ENCODE results near the gene PIAS3.
"Not testable (repeated sequence)": the region's sequence is repeated elsewhere in the genome, so short reads cannot be mapped to it uniquely, and the experiment has no call there.

Gene PIAS3

DNA sequence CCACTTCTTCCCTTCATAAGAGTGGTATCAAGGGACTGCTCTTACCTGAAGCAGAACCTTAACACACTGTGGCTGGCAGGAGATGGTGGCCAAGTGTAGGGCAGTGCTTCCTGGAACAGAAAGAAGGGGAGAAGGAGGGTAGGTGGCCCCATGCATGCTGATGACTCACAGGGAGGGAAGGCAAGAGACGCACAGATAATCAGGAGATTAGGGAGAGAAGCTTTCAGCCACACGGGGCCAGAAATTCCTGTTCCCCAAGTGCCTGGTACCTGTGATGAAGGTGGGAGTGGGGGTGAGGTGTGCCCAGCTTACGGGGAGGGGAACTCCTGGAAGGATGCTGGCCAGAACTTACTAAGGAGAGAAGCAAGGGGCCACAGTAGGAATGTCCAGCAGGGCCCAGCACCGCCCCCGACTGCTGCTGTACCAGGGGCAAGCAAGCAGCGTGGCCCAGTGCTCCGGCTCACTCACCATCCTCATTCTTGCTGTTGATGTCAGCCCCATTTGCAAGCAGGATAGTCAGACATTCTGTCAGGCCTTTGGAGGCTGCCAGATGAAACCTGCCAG lies 19.1 kb upstream of the PIAS3 start:
- no peak for DNase-seq

DNA sequence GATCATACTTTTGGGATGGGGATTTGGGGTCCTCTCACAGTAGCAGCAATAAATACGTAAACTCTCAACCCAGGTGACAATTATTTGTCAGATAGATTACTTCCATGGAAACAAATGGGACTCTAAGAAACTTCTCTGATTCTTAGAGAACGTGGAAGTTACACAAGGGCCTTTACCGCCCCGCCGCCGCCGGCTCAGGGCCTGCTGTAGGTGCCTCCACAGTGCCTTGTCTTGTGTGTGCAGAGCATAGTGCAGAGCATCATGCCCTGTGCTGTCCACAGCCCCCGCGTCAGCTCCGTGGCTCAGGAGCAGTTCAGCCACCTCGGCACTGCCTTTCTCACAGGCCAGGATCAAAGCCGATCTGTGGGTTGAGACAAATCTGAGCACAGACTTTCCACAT lies 15.8 kb upstream of the PIAS3 start:
- DNase-seq = no peak

DNA sequence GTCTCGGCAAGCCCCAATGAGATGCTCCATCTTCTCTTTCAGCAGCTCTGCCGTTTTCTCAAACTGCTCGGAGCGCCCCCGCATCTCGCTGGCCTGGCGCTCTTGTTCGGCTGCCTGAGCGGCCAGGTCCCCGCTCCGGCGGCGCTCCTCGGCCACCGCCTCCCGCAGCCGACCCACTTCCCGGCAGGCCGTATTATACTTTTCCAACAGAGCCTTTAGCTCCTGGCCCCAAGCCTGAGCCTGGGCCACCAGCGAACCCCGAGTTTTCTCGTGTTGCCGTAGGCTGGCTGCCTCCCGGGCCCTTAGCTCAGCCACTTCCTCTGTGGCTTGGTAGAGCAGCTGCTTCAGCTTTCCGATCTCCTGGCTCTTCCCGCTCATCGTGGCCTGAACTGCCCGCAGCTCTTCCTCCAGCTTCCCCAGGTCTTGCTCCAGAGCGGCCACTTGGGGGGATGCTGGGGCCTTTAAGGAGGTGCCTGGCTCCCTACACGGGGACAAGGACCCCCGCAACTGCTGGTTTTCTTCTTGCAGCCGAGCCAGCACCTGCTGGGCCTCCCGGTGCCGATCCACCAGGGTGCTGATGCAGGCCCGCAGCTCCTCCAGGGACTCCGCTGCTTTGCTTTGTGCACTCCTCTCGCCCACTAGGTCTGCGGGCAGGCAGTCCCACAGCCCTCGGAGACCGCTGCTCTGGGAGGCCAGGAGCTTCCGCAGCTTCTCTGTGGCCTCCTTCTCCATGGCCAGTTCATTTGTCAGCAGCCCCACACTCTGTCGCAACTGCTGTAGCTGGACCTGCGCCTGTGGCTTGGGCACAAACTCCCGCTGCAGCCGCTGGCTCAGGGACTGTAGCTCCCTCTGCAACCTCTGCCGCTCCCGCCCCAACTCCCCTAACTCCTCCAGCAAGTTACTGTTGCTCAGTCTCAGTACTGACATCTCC lies 13.4 kb upstream of the PIAS3 start:
- DNase-seq = peak in 46 of 56 donors; percentile 7 to 76 (median 40)

DNA sequence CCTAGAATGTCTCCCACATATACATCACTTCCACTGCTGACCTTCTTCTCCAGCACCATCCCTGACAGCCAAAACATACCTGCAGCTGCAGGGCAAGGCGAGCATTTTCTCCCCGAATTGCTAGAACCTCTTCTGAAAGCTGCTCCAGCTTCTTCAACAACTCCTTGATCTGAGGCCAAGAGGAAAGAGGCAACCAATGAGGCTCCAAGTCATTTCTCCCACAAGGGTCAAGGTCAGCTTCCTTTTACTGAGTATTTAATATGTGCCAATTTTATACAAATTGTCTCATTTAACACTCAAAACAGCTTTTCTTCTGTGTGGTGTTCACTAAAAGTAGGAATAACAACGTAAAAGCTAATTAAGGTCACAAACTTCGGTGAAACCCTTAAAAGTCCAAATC lies 9.4 kb upstream of the PIAS3 start:
- no peak for DNase-seq

DNA sequence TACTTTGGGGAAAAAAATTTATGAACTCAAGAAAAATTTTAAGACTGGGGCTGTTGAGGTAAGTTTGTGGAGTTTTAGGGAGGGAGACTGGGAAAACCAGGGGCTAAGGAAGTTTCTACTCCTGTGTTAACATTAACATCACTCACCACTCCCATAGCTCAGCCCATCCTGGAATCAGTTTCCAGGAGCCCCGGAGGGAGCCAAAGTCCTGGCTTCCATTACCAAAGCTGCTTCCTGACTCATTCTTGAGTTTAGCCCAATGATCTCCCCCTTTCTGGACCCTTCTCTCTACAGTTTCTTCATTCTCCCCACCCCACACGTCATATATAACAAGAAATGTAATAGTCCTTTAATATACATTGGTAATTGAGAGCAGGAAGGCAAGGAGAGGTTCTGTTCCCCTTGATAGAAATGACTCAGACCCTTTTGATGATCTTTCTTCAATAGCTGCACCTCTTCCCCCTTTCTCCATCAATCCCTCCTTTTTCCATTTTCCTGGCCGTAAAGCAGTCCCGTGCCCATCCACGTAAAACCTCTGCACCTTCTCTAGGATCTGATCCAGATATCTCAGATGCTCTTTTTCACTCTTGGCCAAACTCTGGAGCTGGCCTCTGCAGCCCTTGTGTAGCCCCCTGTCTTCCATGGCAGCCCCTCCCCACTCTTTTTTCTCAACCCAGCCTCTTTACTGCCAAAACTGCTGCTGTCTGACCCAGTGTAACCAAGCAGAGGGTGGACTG lies 4.6 kb upstream of the PIAS3 start:
- no peak for DNase-seq

DNA sequence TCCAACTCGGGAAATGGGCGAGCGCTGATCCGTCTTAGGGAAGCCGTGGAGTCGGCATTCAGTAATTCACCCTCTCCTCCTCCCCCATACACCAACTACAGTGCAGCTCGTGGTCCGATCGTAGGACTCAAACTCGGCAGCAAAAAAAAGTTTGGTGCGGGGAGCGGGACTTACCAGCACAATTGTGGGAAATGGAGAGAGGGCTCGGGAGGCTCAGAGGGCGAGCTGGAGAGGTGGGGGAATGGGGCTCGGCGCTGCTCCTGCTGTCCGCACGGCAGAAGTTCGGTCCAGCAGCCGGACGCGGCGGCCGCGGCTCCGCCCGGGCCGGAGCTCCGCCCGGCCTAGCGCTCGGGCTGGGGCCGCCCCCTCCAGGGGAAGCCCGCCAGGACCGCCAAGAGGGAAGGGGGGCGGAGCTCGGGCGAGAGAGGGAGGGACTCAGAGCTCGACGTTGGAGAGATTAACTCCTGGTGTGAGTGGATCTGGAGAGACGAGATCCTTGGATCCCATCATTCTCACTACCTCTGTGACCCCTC lies 676 bp upstream of the PIAS3 start:
- DNase-seq = peak in 54 of 56 donors; percentile 32 to 88 (median 71)

DNA sequence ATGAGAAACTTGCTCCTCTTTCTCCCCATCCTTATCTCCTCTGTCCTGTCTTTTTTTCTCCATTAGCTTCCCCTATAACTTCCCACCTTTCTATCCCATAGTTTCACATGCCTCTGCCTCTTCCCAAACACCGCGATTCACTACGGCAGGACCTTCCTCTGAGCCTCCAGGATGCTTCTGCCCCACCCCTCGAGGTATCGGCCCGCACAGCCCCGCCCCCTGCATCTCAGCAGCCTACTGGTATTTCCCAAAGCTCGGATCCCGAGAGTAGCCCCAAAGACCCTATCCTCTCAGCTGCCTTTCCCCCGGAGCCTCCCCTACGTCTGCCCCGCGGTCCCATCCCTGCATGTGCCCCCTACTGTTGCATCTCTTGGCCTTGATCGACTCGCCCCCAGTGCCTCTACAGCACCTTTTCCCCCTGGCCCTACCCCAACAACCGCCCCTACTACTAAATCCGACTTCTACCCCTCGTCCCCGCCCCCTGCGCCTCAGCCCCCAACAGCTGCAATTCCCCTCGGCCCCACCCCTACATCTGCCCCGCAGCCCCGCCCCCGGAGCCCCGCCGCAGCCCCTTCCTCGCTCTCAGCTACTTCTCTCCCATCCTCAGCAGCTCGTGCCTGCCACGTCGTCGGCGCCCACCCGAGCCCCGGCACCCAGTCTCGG lies 512 bp downstream of the PIAS3 start:
- peak in 31 of 56 donors; percentile 20 to 64 (median 46) for DNase-seq

DNA sequence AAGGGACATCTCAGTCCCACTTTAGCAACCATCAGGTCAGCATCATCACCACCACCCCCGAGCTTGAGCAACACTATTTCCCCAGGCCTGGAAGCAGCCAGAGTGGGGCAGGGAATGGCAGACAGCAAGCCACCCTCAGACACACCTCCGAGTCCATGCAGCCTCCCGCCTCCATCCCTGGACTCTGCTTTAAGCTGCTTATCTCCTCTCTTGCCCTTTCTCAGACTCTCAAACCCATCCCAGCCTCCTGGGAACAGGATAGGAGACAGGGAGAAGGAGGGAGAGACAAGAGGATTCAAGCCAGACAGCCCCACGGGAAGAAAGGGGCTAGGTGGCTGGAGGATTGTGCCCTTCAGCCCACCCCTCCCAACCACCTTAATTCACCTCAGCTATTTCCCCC lies 1.7 kb downstream of the PIAS3 start:
- no peak for DNase-seq

DNA sequence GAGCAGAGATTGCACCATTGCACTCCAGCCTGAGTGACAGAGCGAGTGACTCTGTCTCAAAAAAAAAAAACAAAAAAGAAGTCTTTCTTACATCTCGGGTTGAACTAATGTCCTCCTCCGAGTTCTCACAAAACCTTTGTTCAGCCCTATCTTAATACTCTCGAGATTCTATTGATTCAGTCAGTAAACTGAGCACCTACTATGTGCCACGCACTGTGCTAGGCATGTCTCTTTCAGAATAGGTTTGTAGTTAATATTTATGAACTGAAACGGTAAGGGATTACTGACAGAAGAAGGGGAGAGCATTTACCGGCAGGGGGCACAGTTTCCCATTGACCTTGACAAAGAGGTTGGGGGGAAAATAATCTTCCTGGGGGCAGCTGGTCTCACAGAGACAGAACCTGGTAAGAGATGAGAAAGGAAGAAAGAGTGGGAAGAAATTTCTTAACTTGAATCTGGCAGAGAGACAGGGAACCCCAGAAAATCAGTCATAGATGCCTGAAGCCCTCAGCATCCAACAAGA lies 3.4 kb downstream of the PIAS3 start:
- DNase-seq = no peak

DNA sequence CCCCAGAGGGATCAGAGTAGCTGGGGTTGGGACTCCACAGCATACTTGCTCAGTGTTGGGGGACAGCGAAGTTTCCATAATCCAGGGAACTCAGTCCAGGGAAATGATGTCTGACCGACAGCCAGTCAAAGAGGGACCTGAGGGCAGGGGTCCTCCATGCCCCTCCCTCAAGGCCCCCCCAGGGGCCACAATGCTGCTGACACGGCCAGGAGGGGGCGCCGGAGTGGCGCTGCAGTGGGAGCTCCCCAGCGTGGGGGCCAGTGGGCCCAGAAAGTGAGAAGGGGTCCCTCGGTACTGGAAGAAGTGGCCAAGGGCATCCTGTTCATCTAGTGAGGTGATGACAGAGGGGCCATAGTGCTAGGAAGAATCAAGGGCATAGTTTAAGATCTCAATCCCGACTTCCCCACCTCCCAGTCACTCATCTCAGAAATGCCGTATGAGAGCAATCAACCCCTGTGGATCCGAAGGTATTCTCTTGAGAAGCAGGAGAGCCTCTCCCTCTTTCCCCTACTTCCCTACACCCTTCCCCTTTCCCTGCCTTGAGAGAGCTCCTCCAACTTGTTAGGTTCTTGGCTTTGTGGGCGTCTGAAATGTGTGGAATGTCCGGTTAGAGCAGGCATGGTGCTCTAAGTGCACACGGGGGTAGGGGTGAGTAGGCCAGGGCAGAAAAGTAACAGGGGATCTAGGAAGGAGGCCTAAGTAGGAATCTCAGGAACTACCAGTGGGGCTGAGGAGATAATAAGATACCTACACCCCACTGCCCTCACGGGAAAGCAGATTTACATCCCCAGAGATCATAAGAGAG lies 9.3 kb downstream of the PIAS3 start:
- no peak for DNase-seq

DNA sequence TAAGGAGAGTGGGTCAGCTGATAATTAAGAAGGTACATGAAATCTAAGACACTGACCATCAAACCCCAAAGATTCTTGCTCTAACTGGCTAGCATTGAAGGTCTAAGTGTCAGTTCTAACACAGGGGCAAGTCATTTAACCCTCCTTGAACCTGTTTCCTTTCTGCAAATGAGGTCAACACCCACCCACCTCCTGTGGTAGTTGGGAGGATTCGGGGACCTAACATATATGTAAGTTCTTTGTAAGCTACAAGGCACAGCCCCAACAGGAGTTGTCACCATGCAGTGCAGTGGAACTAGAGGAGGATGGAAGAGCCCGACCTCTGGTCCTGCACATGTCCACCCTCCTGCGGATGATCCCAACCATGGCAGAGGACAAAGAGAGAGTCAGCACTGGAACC lies 11.1 kb downstream of the PIAS3 start:
- DNase-seq = no peak

DNA sequence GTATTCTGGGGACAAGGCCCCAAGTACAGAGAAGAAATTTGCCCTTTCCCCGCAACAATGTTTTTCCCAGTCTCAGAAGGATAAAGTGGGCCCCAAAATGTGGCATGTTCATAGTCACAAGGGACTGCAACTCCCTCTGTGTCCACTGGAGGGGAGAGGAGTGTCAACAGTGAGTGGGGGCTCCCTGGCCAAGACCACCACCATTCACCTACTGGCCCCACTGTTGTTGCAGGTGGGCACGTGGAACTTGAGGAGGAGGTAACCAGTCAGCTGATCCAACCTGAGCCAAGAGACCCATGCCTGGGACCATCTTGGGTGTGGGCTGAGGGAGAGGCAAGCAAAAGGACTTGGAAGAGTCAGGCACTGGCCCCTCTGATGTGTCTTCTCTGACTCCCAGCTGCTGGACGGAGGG lies 12.7 kb downstream of the PIAS3 start:
- peak in 10 of 56 donors; percentile 4 to 37 (median 23) for DNase-seq

DNA sequence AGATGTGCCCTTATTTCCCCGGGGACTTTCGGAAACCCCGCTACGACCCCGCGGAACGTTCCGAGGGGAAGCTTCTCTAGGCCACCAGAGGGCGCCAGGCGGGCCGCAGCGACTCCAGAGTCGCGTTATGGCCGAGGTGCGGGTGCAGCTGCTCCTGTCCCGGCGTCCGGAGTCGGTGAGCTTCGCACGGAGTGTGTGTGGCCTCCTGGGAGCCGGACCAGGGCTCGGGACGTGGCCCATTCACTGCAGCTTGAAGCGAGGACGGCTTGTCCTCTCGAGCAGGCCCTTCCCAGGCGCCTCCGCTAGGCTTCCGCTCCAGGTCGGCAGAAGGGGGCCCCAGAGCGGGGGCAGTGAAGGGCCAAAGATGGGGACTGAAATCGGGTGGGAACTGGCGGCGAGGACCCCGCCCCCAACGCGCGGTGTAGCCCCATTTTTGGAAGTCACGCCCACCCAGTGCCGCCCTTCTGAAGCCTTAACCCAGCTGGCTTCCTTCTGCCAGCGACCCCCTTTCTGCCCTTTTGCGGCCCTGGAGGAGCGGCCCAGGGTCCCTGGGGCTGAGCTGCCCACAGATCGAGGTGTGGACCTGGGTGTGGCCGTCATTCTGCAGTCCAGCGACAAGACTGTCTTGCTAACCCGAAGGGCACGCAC lies 13.2 kb downstream of the PIAS3 start, which contains the start of gene NUDT17:
TSS of gene NUDT17 (plus strand) at position 117 of the 648 bp plus-strand sequence. CDS start at position 128, 11 bp downstream.
- DNase-seq = peak in 52 of 56 donors; percentile 15 to 83 (median 54)

DNA sequence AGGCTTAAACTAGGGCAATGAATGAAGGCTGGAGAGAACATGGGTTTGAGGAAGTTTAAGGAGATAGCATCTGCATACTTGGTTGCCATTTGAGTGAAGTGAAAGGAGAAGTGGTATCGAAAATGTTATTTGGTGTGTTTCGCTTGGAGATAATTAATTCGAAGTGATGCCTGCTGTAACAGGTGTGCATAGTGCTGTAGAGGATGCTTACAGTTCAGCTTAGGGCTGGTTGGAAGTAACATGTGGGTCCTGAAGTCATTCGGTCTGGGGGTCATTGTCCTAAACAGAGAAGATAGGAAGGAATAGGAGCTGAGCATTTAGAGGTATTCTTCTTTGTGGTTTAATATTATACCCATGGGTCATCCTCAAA lies 13.8 kb downstream of the PIAS3 start:
- DNase-seq = no peak

DNA sequence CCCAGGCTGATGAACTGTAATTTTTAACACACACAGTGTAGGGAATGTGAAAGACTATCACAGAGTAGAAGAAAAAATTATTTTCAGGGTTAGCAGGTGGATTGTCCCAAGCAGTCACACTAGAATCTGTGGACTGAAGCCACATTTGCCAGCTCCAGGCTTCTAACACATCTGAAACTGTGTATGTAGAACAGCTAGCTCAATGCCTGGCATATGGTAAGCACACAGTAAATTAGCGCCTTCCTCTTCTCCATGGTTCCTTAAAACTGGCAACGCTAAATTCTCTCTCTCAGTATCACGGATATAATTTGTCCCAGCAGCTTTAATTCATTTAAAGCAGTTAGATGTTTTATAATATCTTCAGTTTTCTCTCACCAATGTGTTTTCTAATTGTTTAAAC lies 15.8 kb downstream of the PIAS3 start:
- no peak for DNase-seq

DNA sequence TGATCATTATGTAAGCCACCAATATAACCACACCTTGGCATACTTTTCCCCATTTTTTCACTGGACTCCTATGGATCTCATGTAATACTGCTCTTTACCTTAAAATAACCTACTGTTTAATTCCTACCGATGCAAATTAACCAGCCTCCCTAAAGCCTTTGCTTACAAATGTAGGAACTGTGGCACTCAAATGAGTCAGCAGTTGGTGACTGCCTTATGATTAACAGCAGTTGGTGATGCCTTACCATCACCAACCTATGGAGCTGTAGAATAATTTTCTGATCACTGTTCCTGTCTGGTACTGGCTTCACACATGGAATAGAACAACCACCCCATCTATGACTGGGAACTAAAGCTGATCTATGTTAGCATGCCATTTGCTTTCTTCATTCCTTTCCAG lies 21.2 kb downstream of the PIAS3 start:
- no peak for DNase-seq

DNA sequence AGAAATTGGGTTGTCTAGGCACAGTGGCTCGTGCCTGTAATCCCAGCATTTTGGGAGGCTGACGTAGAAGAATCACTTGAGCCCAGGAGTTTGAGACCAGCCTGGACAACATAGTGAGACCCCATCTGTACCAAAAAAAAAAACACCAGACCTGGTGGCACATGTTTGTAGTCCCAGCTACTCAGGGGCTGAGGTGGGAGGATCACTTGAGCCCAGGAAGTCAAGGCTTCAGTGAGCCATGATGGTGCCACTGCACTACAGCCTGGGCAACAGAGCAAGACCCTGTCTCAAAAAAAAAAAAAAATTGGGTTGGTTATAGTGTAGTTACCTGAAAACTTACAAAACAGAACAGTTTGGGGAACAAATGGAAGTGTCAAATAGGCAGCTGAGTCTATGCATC lies 28.1 kb downstream of the PIAS3 start:
- DNase-seq = not testable (repeated sequence)

DNA sequence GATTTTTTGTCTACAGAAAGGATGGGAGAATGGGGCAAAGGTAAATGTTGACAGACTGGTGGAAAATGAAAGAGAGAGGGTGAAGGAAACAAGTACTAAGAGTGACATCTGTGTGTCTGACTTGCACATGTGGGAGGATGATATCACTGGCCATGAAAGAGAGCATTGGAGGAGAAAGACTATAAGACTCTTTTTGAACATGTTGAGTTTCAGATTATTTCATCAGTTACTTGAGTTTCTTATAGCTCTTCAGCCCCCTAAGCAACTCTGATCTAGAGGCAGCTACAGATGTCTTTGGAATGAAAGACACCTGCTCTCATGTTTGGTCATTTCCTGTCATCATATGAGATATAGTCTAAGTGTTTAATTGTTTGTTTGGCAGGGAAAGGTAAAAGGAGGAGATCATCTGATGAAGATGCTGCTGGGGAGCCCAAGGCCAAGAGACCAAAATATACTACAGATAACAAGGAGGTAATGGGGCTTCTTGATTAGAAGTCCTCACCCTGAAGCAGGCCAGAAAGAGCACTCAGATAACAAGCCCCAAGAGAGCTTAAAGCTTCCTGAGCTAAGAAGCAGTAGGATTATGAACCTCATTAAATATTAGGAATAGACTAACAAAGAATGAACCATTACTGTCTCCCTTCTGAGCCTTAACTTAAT lies 30.4 kb downstream of the PIAS3 start:
- no peak for DNase-seq

DNA sequence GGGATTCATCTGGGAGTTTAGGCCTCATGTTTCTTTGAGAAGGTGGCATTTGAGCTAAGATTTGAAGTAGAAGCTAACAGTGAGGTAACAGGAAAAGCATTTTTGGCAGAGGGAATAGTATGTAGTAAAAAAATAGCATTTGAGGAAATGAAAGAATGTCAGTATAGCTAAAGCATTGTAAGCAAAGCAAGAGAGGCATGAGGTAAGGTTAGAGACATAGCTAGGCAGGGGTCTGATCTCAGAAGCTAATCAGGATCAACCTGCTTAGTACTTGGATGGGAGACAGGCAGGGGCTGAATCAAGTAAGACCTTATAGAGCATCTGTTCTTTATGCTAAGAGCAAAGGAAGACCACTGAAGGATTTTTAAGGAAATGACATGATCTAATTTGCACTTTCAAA lies 30.9 kb downstream of the PIAS3 start:
- no peak for DNase-seq

Data from nucleus accumbens (tissue), 56 donors.